SU-DHL-6 (cell line): ENCODE results near the gene PLCB1.

Source experiments
- H2AFZ ChIP-seq: fragments of 200-600 bp; sonication (generic); 2 replicates; pipeline ENCODE4 v1.6.1; 2014; ENCODE audit warnings: low read depth, mild to moderate bottlenecking, moderate library complexity, mixed read lengths, antibody characterized with exemption, low read length; ENCODE audit not compliant: severe bottlenecking
- H3F3A ChIP-seq: fragments of 200-600 bp; shearing (Covaris generic); 2 replicates; pipeline ENCODE4 v1.6.0; 2016; ENCODE audit warnings: antibody characterized with exemption, mild to moderate bottlenecking; ENCODE audit not compliant: insufficient read depth
- H3K27ac ChIP-seq: fragments of 200-600 bp; sonication (generic); 2 replicates; pipeline ENCODE4 v1.5.1; 2016; ENCODE audit warnings: low read depth, mild to moderate bottlenecking, low read length, moderate library complexity, mixed read lengths
- H3K27me3 ChIP-seq: fragments of 200-600 bp; sonication (generic), shearing (Covaris generic); 2 replicates; pipeline ENCODE4 v1.6.0; 2014; ENCODE audit warnings: mild to moderate bottlenecking, low read length
- H3K36me3 ChIP-seq: fragments of 200-600 bp; sonication (generic); 2 replicates; pipeline ENCODE4 v1.6.1; 2014; ENCODE audit warnings: mild to moderate bottlenecking, low read length, mixed read lengths
- H3K4me2 ChIP-seq: fragments of 300-600, 200-600 bp; shearing (Covaris generic), sonication (generic); 2 replicates; pipeline ENCODE4 v1.6.0; 2014; ENCODE audit warnings: low read length, low read depth, mild to moderate bottlenecking; ENCODE audit not compliant: poor library complexity, severe bottlenecking
- H3K4me3 ChIP-seq: fragments of 200-600 bp; sonication (generic); 2 replicates; pipeline ENCODE4 v1.5.1; 2014; ENCODE audit warnings: antibody characterized with exemption, low read length, mild to moderate bottlenecking, mixed read lengths; ENCODE audit not compliant: insufficient read depth, poor library complexity, severe bottlenecking
- H3K79me2 ChIP-seq: fragments of 200-600 bp; sonication (generic); 2 replicates; pipeline ENCODE4 v1.6.1; 2014; ENCODE audit warnings: mild to moderate bottlenecking, low read length, moderate library complexity; ENCODE audit not compliant: insufficient read depth
- H3K9ac ChIP-seq: fragments of 200-600 bp; sonication (generic); 2 replicates; pipeline ENCODE4 v1.7.0; 2014; ENCODE audit warnings: mild to moderate bottlenecking, low read length
- H3K9me2 ChIP-seq: fragments of 200-600 bp; sonication (generic); replicated peaks from 2 replicates; pipeline ENCODE4 v1.6.1; 2014; ENCODE audit warnings: low read length; ENCODE audit not compliant: insufficient read depth
- H3K9me3 ChIP-seq: fragments of 200-600 bp; sonication (generic); 2 replicates; pipeline ENCODE4 v1.6.1; 2014; ENCODE audit warnings: low read length, mixed read lengths; ENCODE audit not compliant: insufficient read depth
- H4K20me1 ChIP-seq: fragments of 200-600 bp; sonication (generic); 2 replicates; pipeline ENCODE4 v1.6.1; 2014; ENCODE audit warnings: low read depth, mild to moderate bottlenecking, antibody characterized with exemption, low read length, moderate library complexity, mixed read lengths
- EZH2phosphoT487 ChIP-seq: fragments of 200-600 bp; sonication (generic), shearing (Covaris generic); conservative IDR thresholded peaks from 2 replicates; pipeline ENCODE4 v1.6.1; 2018; ENCODE audit warnings: mild to moderate bottlenecking, antibody characterized with exemption, low read length, moderate library complexity, mixed read lengths
- TF ChIP-seq, protein P1 (sequence below): fragments of 200-600 bp; sonication (generic); IDR thresholded peaks from one replicate; pipeline ENCODE4 v1.5.1; 2017; ENCODE audit warnings: antibody characterized with exemption, mild to moderate bottlenecking, low read length, moderate library complexity; ENCODE audit not compliant: insufficient read depth, poor library complexity, severe bottlenecking

The PLCB1 gene

DNA sequence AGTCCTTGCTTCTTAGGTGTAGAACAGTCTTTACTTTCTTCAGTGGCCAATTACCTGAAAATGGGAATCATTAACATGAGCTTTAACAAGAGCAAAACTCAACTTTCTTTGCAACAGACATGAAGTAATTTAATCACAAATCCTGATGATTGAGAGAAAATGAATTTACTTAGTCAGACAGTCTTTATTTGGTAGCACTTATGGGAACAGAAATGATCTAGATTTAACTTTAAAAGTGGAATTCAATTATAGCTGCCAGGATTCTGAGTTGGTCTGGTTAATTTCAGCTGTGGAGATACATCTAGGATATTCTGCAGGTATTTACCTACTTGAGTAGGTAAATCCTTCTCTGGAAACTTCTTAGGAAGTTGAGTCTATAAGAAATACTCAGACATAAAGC lies 492.6 kb downstream of the PLCB1 start:
- Histone ChIP-seq H4K20me1 (no peaks in the 10 kb centered on the region), H3K9me3 (no peaks in the 10 kb centered on the region), H3K4me3 (no peak overlapping the region), H2AFZ (no peak overlapping the region), H3K27ac (no peak overlapping the region), H3K79me2 (no peaks in the 10 kb centered on the region), H3K36me3 (no peaks in the 10 kb centered on the region), H3K9ac (no peak overlapping the region), H3F3A (no peaks in the 10 kb centered on the region), H3K9me2 (no peaks in the 10 kb centered on the region), H3K27me3 (no peaks in the 10 kb centered on the region; the same call in 1 of the 2 replicates), H3K4me2 (no peak overlapping the region)
- TF ChIP-seq, protein P1, sequence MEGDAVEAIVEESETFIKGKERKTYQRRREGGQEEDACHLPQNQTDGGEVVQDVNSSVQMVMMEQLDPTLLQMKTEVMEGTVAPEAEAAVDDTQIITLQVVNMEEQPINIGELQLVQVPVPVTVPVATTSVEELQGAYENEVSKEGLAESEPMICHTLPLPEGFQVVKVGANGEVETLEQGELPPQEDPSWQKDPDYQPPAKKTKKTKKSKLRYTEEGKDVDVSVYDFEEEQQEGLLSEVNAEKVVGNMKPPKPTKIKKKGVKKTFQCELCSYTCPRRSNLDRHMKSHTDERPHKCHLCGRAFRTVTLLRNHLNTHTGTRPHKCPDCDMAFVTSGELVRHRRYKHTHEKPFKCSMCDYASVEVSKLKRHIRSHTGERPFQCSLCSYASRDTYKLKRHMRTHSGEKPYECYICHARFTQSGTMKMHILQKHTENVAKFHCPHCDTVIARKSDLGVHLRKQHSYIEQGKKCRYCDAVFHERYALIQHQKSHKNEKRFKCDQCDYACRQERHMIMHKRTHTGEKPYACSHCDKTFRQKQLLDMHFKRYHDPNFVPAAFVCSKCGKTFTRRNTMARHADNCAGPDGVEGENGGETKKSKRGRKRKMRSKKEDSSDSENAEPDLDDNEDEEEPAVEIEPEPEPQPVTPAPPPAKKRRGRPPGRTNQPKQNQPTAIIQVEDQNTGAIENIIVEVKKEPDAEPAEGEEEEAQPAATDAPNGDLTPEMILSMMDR, result no peak
- no peak for TF ChIP-seq EZH2phosphoT487

DNA sequence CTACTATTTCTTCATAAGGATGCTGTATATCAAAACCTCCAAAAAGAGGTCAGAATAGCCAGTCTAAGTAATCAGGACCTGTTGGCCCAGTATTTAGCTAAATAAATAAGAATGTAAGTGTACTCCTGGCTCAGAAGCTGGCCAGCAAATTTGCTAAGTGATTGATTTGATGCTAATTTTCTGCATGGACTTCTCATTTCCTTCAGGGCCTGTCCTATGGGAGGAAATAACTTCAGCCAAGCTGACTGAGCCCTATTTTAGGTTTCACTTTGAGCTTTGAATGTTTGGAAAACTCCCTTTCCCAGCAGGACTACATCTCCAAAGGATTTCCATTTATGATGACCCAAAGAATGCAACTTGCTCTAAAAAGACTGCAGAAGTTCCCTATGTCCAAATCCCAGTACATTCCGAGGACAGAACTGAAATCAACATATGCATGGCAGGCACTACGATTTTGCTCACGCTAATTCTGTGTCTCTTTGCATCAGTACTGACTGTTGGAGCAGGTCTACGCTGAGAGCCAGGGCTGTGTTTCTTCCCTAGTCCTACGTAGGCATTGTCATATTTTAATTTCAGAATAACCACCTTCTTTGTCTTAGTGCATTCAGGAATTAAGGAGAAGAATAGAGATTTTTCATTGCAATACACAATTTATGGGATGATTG lies 495.4 kb downstream of the PLCB1 start:
- H3K4me3 ChIP-seq, result no peak overlapping the region
- no peaks in the 10 kb centered on the region for H4K20me1 ChIP-seq
- no peaks in the 10 kb centered on the region for H3K9me2 ChIP-seq
- no peak overlapping the region for H2AFZ ChIP-seq
- H3K36me3 ChIP-seq, result no peaks in the 10 kb centered on the region
- H3K27ac ChIP-seq, result no peak overlapping the region
- no peak overlapping the region for H3K4me2 ChIP-seq
- no peaks in the 10 kb centered on the region for H3K9me3 ChIP-seq
- H3K27me3 ChIP-seq, result no peaks in the 10 kb centered on the region; the same call in 1 of the 2 replicates
- no peak for TF ChIP-seq EZH2phosphoT487
- TF ChIP-seq, protein P1, result no peak
- no peak overlapping the region for H3K9ac ChIP-seq
- H3F3A ChIP-seq, result no peaks in the 10 kb centered on the region
- no peaks in the 10 kb centered on the region for H3K79me2 ChIP-seq

DNA sequence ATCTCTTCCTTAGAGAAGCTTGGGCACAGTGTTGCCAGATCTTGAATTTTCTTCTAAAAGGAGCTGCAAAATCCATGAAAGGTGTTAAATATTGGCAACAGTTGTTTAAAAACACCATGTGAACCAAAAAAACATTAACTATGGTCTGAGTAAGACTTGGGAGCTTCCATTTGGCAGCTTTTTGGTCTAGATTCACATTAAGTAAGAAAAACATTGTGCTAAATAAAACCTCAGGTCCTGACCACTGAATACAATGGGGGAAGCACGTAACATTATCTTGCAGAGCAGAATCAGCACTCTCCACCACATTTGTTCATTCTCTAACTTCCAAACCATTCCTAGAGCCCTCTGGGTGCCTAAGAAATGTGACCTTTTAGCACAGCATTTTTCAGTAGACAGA lies 499.2 kb downstream of the PLCB1 start:
- H3K9me2 ChIP-seq, result no peaks in the 10 kb centered on the region
- no peak overlapping the region for H3K4me3 ChIP-seq
- no peaks in the 10 kb centered on the region for H3F3A ChIP-seq
- H3K9ac ChIP-seq, result no peak overlapping the region
- H3K36me3 ChIP-seq, result no peaks in the 10 kb centered on the region
- no peak overlapping the region for H2AFZ ChIP-seq
- H3K79me2 ChIP-seq, result no peaks in the 10 kb centered on the region
- no peaks in the 10 kb centered on the region; the same call in 1 of the 2 replicates for H3K27me3 ChIP-seq
- H3K27ac ChIP-seq, result no peak overlapping the region
- no peaks in the 10 kb centered on the region for H3K9me3 ChIP-seq
- no peaks in the 10 kb centered on the region for H4K20me1 ChIP-seq
- TF ChIP-seq, protein P1, result no peak
- no peak for TF ChIP-seq EZH2phosphoT487
- H3K4me2 ChIP-seq, result no peak overlapping the region
